Measurements from ENCODE around the gene SCP2. TPM values are rescaled to one million over a fixed set of nuclear protein-coding genes. Genes with fewer than 3 reads are reported as not detected.

Gene SCP2
- polyA plus RNA-seq, 2 of the 4 experiments (the other 2 are of a cell fraction), result 79.0 to 124 TPM

- ChIA-PET CTCF (interaction anchor here (1.3 kb wide), 1 partner anchor 10 kb away, joined by 3 read pairs; no protein-coding TSS in a partner anchor), POLR2A (no interaction called here)
- no peaks in the 10 kb centered on the region for H3K4me1 ChIP-seq
- H3K4me3 ChIP-seq, result no peak overlapping the region
- WGBS (ENCODE audit: missing lambda C conversion rate), result 78% methylated on average over 2 of the region's 2 CpGs
- TF ChIP-seq CBX2 (IDR thresholded peaks at IDR 0.05; ENCODE audit: borderline replicate concordance, low read depth) (no peak), JUNB (IDR thresholded peaks at IDR 0.05) (no peak), FOXS1 (CRISPR knock-in tag; IDR thresholded peaks at IDR 0.05) (no peak), SREBF2 (IDR thresholded peaks at IDR 0.05) (no peak), EHF (CRISPR knock-in tag; IDR thresholded peaks at IDR 0.05) (no peak), EP300 (IDR thresholded peaks at IDR 0.05) (no peak), RAD21 (conservative IDR thresholded peaks at IDR 0.05 in 1 of 2, IDR thresholded peaks at IDR 0.05 in 1 of 2) (no peak), JUN (IDR thresholded peaks at IDR 0.05) (no peak), CHD2 (IDR thresholded peaks at IDR 0.05; ENCODE audit: low read length, partially characterized antibody) (no peak), TFCP2L1 (CRISPR knock-in tag; IDR thresholded peaks at IDR 0.05) (no peak), MAX (IDR thresholded peaks at IDR 0.05) (no peak), ZNF302 (CRISPR knock-in tag; IDR thresholded peaks at IDR 0.05) (no peak), RNF2 (IDR thresholded peaks at IDR 0.05; ENCODE audit: borderline replicate concordance, low read depth) (no peak), HDAC2 (IDR thresholded peaks at IDR 0.05) (no peak), ATOH8 (CRISPR knock-in tag; IDR thresholded peaks at IDR 0.05; ENCODE audit: low read depth) (no peak), CTCF (IDR thresholded peaks at IDR 0.05) (no peak), HOXA7 (CRISPR knock-in tag; IDR thresholded peaks at IDR 0.05) (no peak), ESRRA (IDR thresholded peaks at IDR 0.05; ENCODE audit: borderline replicate concordance, low read length) (no peak), MYC (IDR thresholded peaks at IDR 0.05; ENCODE audit: borderline replicate concordance, low read length) (no peak), POLR2A (IDR thresholded peaks at IDR 0.05; ENCODE audit: low read length) (no peak)
- no peak for FAIRE-seq
- no peaks in the 10 kb centered on the region for H3K9me3 ChIP-seq
- no peak for ATAC-seq
- no peak overlapping the region for H3K27ac ChIP-seq
- DNase-seq (ENCODE audit: low read depth in 1 of 2, low spot score in 1 of 2), result no peak
- no peak overlapping the region for H3K4me2 ChIP-seq
Measured at GRCh38 chr1:52915211-52915854, 11.7 kb upstream of the SCP2 start.

- Histone ChIP-seq H3K4me3 (no peak overlapping the region), H3K9me3 (no peaks in the 10 kb centered on the region), H3K4me2 (no peak overlapping the region), H3K27ac (no peak overlapping the region), H3K4me1 (no peaks in the 10 kb centered on the region)
- ChIA-PET POLR2A (no interaction called here), CTCF (interaction anchor here (1.3 to 1.5 kb wide), 2 partner anchors 11 kb away, joined by 3 to 4 read pairs; no protein-coding TSS in a partner anchor)
- WGBS (ENCODE audit: missing lambda C conversion rate), result 89% methylated on average over 7 of the region's 7 CpGs
- FAIRE-seq (no peak), ATAC-seq (no peak), DNase-seq (ENCODE audit: low read depth in 1 of 2, low spot score in 1 of 2) (no peak)
- TF ChIP-seq MAX (IDR thresholded peaks at IDR 0.05), result no peak
- no peak for TF ChIP-seq MAFK (IDR thresholded peaks at IDR 0.05; ENCODE audit: partially characterized antibody)
- no peak for TF ChIP-seq PHF8 (IDR thresholded peaks at IDR 0.05; ENCODE audit: borderline replicate concordance, low read depth)
- no peak for TF ChIP-seq CHD4 (IDR thresholded peaks at IDR 0.05; ENCODE audit: borderline replicate concordance)
- TF ChIP-seq HOXA7 (CRISPR knock-in tag; IDR thresholded peaks at IDR 0.05), result no peak
Measured at GRCh38 chr1:52915855-52916220, 11.2 kb upstream of the SCP2 start.
